Retinal pigment epithelial cell (primary cell): ENCODE data around the gene ITGA4.

ENCODE experiments used
- DNase-seq: peaks from one replicate; pipeline ENCODE4 v3.0.0-alpha.2; 2010; ENCODE audit warnings: low read depth
- H3K4me3 ChIP-seq: 2 replicates; pipeline ENCODE4 v1.5.1; 2011; ENCODE audit warnings: mild to moderate bottlenecking, low read length, control low read depth, moderate library complexity
- CTCF ChIP-seq: conservative IDR thresholded peaks from 2 replicates; pipeline ENCODE4 v1.5.1; 2011; ENCODE audit warnings: low read depth, low read length, control low read depth, inconsistent platforms

ITGA4 gene

GRCh38 chr2:181472990-181473389, 15.8 kb downstream of the ITGA4 start:
- H3K4me3 ChIP-seq, result no peak overlapping the region
- TF ChIP-seq CTCF, result no peak
- no peak for DNase-seq

GRCh38 chr2:181474222-181474881, 17.2 kb downstream of the ITGA4 start:
- no peak for DNase-seq
- no peak overlapping the region for H3K4me3 ChIP-seq
- no peak for TF ChIP-seq CTCF

GRCh38 chr2:181483211-181483610, 26.0 kb downstream of the ITGA4 start:
- no peak for TF ChIP-seq CTCF
- DNase-seq, result no peak

GRCh38 chr2:181483876-181484275, 26.7 kb downstream of the ITGA4 start:
- DNase-seq, result no peak
- TF ChIP-seq CTCF, result no peak
- no peak overlapping the region for H3K4me3 ChIP-seq

More at GRCh38 chr2:181483211-181483610, 26.0 kb downstream of the ITGA4 start:
- H3K4me3 ChIP-seq, result no peak overlapping the region

GRCh38 chr2:181484851-181485637, 27.9 kb downstream of the ITGA4 start:
- H3K4me3 ChIP-seq, result no peak overlapping the region
- no peak for DNase-seq
- no peak for TF ChIP-seq CTCF

GRCh38 chr2:181485638-181485946, 28.4 kb downstream of the ITGA4 start:
- TF ChIP-seq CTCF, result no peak
- H3K4me3 ChIP-seq, result no peak overlapping the region
- no peak for DNase-seq

- H3K4me3 ChIP-seq, result no peak overlapping the region
- no peak for DNase-seq
- no peak for TF ChIP-seq CTCF
Measured at GRCh38 chr2:181499231-181499630, 42.0 kb downstream of the ITGA4 start.
